Stomach (tissue), 9 donors: ENCODE results near the gene TGFBR2. TPM values are rescaled to one million over a fixed set of nuclear protein-coding genes. Genes with fewer than 3 reads are reported as not detected.

Experiments used
- DNase-seq, 2 donors: peaks; one replicate each; pipeline versions ENCODE4 v3.0.0 to v3.0.0-alpha.2; 2013 to 2019
- H3K27ac ChIP-seq, 5 donors: fragments of 200-600 bp in 4 of 5; sonication (generic) in 4 of 5; one replicate each; pipeline ENCODE4 v1.5.1; 2013 to 2019; ENCODE audit warnings: mild to moderate bottlenecking in 1 of 5, moderate library complexity in 1 of 5
- H3K27me3 ChIP-seq, 3 donors: fragments of 200-600 bp; sonication (generic); one replicate each; pipeline ENCODE4 v1.5.1; 2017 to 2019; ENCODE audit warnings: mixed run types in 1 of 3
- H3K36me3 ChIP-seq, 4 donors: fragments of 200-600 bp; sonication (generic); 1 replicate in 3 of 4; 2 replicates in 1 of 4; pipeline ENCODE4 v1.5.1; 2016 to 2019
- H3K4me1 ChIP-seq, 4 donors: fragments of 200-600 bp; sonication (generic); one replicate each; pipeline ENCODE4 v1.5.1; 2016 to 2019
- H3K4me3 ChIP-seq, 4 donors: fragments of 200-600 bp; sonication (generic) in 3 of 4; one replicate each; pipeline ENCODE4 v1.5.1; 2016 to 2019; ENCODE audit warnings: mild to moderate bottlenecking in 1 of 4
- H3K9me3 ChIP-seq, 4 donors: fragments of 200-600 bp; sonication (generic); one replicate each; pipeline ENCODE4 v1.5.1; 2016 to 2019
- EP300 ChIP-seq: sonication (generic); formaldehyde crosslinking; IDR thresholded peaks from one replicate; pipeline ENCODE4 v1.6.1; 2017; ENCODE audit warnings: antibody characterized with exemption
- POLR2A ChIP-seq, 4 donors: fragments of 450-650 bp; IDR thresholded peaks; one replicate each; pipeline ENCODE4 v1.6.1; 2016; ENCODE audit warnings: antibody characterized with exemption in 4 of 4, control low read depth in 2 of 4, mild to moderate bottlenecking in 1 of 4, moderate library complexity in 1 of 4
- POLR2AphosphoS5 ChIP-seq, 3 donors: sonication (generic); formaldehyde crosslinking; IDR thresholded peaks; one replicate each; pipeline ENCODE4 v1.6.1; 2016; ENCODE audit warnings: antibody characterized with exemption in 3 of 3
- WGBS, 5 donors: extraction: QIAGEN DNeasy Blood & Tissue Kit in 3 of 5; methylation state at CpG; one replicate each; pipeline versions ENCODE4 v1.1.5 to v1.1.7; 2013 to 2018; 5-methylcytosine and 5-hydroxymethylcytosine counted together
- intact Hi-C: fragments of 100-400 bp; cut with DNase I; formaldehyde crosslinking; loops from one replicate; pipeline ENCODE4 v1.15.1; 2023; ENCODE audit warnings: low total_unique reads
- polyA plus RNA-seq, 3 donors: library from polyadenylated mRNA; stranded (reverse); fragments of 200-250 nt; gene quantifications; one replicate each; pipeline ENCODE4 v1.2.3, GENCODE V29; 2013
- total RNA-seq, 5 donors: library from RNA; depleted of rRNA; stranded (reverse); fragments of >200 nt; gene quantifications; one replicate each; pipeline versions ENCODE4 v1.1.0 to v1.2.3, GENCODE V29; 2014 to 2016
- TF ChIP-seq, protein P1 (sequence below), 7 experiments: fragments of 450-650 bp in 4 of 7; fragments of 200-600 bp in 3 of 7; sonication (generic) in 3 of 7; IDR thresholded peaks; one replicate each; pipeline ENCODE4 v1.5.1; 2016 to 2019; ENCODE audit warnings: antibody characterized with exemption in 7 of 7, control low read depth in 2 of 7, mild to moderate bottlenecking in 1 of 7
- donor health status: healthy with polysubstance abuse.
- donor health status: Bipolar disorder and iron deficiency.
- donor health status: healthy.

Gene TGFBR2
- total and polyA plus RNA-seq, 8 donors, result 13.7 to 115 (median 66.3) TPM

DNA sequence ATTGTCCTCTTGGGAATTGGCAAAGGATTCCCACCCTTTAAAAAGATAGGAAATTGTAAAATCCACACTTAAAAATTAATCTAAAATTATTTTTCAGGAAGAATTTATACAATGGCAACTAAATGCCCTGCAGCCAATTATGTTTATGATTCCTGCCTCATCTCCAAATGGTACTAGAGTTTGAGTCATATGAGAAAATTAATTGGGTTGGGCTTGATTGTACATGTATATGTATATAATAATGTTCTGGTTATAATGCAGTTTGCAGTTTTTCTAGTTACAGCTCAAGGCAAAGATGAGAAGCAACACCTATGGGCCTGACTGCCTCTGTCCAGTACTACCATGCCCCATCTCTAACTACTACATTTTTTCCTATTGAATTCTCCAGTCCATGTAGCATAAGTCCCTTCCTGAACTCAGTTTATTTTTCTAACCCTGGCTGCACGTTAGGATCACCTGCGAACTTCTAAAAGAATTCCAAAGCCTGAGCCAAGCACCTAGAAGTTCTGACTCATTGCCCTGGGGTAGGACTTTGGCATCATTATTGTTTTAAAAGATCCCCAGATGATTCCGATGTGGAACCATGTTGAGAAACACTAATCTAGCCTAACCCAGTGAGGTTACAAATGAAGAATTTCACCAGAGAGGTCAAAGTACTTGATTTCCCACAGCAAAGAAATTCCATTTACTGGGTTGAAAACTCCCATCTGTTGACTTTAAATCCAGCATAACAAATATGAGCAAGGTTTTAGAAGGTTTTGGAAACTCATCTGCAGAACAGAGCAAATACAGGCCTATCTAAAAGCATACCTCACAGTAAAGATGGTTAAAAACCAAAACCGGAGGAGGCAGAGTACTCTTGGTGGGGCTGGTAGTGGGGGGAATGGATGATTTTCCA, 19.4 kb downstream of the TGFBR2 start:
- Histone ChIP-seq H3K4me3 (no peak overlapping the region), H3K36me3 (peaks cover 7 to 32% (median 16%) of the 10 kb centered on the region in 4 donors), H3K4me1 (peaks cover 68 to 99% (median 88%) of the 10 kb centered on the region in 4 donors), H3K27ac (peak overlapping the region; percentile 44 to 80 (median 73)), H3K9me3 (no peaks in the 10 kb centered on the region), H3K27me3 (no peaks in the 10 kb centered on the region)
- TF ChIP-seq POLR2AphosphoS5 (IDR thresholded peaks at IDR 0.05) (no peak), EP300 (no peak), POLR2A (IDR thresholded peaks at IDR 0.05) (no peak)
- TF ChIP-seq, protein P1, sequence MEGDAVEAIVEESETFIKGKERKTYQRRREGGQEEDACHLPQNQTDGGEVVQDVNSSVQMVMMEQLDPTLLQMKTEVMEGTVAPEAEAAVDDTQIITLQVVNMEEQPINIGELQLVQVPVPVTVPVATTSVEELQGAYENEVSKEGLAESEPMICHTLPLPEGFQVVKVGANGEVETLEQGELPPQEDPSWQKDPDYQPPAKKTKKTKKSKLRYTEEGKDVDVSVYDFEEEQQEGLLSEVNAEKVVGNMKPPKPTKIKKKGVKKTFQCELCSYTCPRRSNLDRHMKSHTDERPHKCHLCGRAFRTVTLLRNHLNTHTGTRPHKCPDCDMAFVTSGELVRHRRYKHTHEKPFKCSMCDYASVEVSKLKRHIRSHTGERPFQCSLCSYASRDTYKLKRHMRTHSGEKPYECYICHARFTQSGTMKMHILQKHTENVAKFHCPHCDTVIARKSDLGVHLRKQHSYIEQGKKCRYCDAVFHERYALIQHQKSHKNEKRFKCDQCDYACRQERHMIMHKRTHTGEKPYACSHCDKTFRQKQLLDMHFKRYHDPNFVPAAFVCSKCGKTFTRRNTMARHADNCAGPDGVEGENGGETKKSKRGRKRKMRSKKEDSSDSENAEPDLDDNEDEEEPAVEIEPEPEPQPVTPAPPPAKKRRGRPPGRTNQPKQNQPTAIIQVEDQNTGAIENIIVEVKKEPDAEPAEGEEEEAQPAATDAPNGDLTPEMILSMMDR (IDR thresholded peaks at IDR 0.05), result no peak
- no peak for DNase-seq
- intact Hi-C loops, result no loop called here
- 50 to 63% (median 59%) methylated on average over 4 of the region's 4 CpGs for WGBS, 5 donors

DNA sequence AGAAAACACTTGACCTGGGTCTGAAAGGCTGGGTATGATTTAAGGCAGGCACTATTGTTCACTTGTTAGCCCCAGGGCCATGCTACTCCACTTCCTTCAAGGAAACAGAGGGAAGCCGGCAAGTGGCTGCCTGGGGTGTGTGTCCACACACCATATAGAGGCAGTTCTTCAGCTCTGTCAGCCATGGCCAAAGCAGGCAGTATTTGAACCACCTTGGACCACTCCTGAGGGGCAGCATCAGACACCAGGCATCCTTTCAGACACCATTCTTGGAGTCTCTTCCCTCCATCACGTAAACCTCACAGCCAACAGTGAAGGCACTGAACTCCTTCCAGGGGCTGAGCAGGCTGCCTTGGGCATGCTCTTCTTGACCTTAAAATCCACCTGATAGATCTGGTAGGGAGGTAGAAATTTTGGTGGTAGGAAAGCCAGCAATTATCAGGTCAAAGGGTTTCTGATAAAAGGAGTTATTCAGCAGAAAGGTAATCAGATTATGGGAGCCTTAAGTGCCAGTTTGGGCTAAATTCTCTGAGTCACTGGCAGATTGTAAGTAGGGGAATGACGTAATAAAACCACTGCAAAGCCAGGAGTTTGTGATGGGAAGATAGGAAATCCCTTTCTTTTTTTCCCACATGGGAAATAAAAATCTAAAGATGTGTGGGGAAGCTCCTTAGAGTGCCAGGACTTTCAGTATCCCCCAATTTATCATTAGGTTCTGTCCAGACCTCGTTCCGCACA, 20.2 kb downstream of the TGFBR2 start:
- Histone ChIP-seq H3K27ac (peak overlapping the region; percentile 44 to 80 (median 73)), H3K4me3 (no peak overlapping the region), H3K36me3 (peaks cover 7 to 29% (median 16%) of the 10 kb centered on the region in 4 donors), H3K27me3 (no peaks in the 10 kb centered on the region), H3K9me3 (no peaks in the 10 kb centered on the region), H3K4me1 (peaks cover 66 to 99% (median 87%) of the 10 kb centered on the region in 4 donors)
- intact Hi-C loops, result no loop called here
- no peak for DNase-seq
- no peak for TF ChIP-seq POLR2A (IDR thresholded peaks at IDR 0.05)
- no peak for TF ChIP-seq EP300
- no peak for TF ChIP-seq POLR2AphosphoS5 (IDR thresholded peaks at IDR 0.05)
- TF ChIP-seq, protein P1 (IDR thresholded peaks at IDR 0.05), result no peak
- 68 to 75% (median 69%) methylated on average over 5 of the region's 5 CpGs for WGBS, 5 donors

DNA sequence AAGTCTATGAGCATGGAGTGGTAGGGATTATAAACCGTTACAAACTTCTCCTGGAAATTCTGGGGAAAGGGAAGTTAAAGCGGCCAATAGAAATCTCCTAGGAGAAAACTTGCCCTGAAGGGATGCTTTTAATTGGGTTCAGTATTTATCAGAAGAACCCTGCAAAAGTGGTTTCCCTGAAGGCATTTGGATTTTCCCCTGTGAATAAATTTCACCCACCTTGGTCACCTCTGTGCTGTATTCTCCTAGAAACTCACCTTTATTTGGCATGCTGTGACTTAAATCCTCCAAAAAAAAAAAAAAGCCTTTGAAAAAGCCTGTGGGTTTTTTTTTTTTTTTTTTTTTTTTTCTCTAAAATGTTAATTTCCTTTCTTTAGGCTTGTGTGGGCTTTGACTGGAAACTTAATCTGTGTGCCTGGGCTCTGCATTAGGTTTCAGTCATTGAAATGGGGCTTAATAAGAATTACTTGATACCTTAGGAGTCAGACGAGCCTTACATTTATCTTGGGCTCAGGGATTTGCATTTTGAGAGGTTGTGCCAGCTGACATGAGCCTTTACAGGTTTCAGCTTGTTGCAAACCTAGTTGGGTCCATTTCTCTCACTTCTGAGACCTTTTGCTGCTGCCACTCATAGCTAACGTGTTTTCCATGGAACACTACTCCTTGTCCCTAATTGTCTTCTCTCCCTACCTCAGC, 22.0 kb downstream of the TGFBR2 start:
- WGBS, 5 donors, result 58 to 72% (median 64%) methylated on average over 4 of the region's 4 CpGs
- H3K4me3 ChIP-seq, result no peak overlapping the region
- no peaks in the 10 kb centered on the region for H3K9me3 ChIP-seq
- peak overlapping the region; percentile 59 to 76 (median 73) for H3K27ac ChIP-seq
- DNase-seq, result no peak
- peaks cover 71 to 100% (median 88%) of the 10 kb centered on the region in 4 donors for H3K4me1 ChIP-seq
- no peaks in the 10 kb centered on the region for H3K27me3 ChIP-seq
- intact Hi-C loops, result no loop called here
- peaks cover 7 to 22% (median 14%) of the 10 kb centered on the region in 4 donors for H3K36me3 ChIP-seq
- TF ChIP-seq POLR2A (IDR thresholded peaks at IDR 0.05), result no peak
- no peak for TF ChIP-seq POLR2AphosphoS5 (IDR thresholded peaks at IDR 0.05)
- TF ChIP-seq EP300, result no peak
- TF ChIP-seq, protein P1 (IDR thresholded peaks at IDR 0.05), result no peak
